HL-60 (cell line): ENCODE data around the gene FREM2.

ENCODE experiments used
- CTCF ChIP-seq: IDR thresholded peaks from one replicate; pipeline ENCODE4 v1.5.1; 2011; ENCODE audit warnings: low read length, control low read depth, inconsistent platforms; ENCODE audit not compliant: insufficient read depth
- GABPA ChIP-seq: IDR thresholded peaks from 2 replicates; pipeline ENCODE4 v1.6.1; 2012; ENCODE audit warnings: low read depth
- POLR2AphosphoS5 ChIP-seq: IDR thresholded peaks from 2 replicates; pipeline ENCODE4 v1.6.1; 2012; ENCODE audit warnings: low read depth
- REST ChIP-seq: IDR thresholded peaks from 2 replicates; pipeline ENCODE4 v1.6.1; 2012; ENCODE audit warnings: low read depth; ENCODE audit not compliant: insufficient replicate concordance
- SPI1 ChIP-seq: IDR thresholded peaks from 2 replicates; pipeline ENCODE4 v1.6.1; 2012; ENCODE audit warnings: low read depth, mild to moderate bottlenecking, borderline replicate concordance

- TF ChIP-seq CTCF (no peak), POLR2AphosphoS5 (no peak), REST (no peak), GABPA (no peak), SPI1 (no peak)
Observed at GRCh38 chr13:38814331-38814730, 127.5 kb downstream of the FREM2 start.
